ENCODE results near the gene AGAP3. TPM values are rescaled to one million over a fixed set of nuclear protein-coding genes. Genes with fewer than 3 reads are reported as not detected.

Gene AGAP3
- total RNA-seq, 1 donor from 2014 or later = 152 TPM

DNA sequence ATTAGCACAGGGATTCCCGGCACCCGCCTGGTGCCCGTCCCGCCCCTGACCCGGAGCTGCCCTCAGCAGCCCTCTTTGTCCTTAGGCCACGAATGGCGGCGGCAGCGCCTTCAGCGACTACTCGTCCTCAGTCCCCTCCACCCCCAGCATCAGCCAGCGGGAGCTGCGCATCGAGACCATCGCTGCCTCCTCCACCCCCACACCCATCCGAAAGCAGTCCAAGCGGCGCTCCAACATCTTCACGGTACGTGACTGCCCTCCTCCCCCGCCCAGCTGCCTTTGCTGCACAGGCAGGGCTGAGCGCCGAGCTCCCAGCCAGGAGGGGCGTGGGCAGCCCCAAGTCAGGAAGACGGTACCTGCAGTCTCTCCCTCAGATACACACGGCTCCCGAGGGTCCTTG lies 33.6 kb downstream of the AGAP3 start:
- intact Hi-C loops (cut with DNase I) = loop anchor here (10.0 kb wide), 1 partner anchor 85 kb away; no protein-coding TSS in a partner anchor
- ATAC-seq (no peak), DNase-seq (no peak)
- no peak for TF ChIP-seq CTCF (IDR thresholded peaks at IDR 0.05)
- H3K27me3 ChIP-seq = no peaks in the 10 kb centered on the region
- H3K36me3 ChIP-seq = peaks cover 72% of the 10 kb centered on the region
- H3K27ac ChIP-seq = no peak overlapping the region
- H3K4me1 ChIP-seq = no peaks in the 10 kb centered on the region
- H3K9me3 ChIP-seq = no peaks in the 10 kb centered on the region
- no peak overlapping the region for H3K4me3 ChIP-seq

DNA sequence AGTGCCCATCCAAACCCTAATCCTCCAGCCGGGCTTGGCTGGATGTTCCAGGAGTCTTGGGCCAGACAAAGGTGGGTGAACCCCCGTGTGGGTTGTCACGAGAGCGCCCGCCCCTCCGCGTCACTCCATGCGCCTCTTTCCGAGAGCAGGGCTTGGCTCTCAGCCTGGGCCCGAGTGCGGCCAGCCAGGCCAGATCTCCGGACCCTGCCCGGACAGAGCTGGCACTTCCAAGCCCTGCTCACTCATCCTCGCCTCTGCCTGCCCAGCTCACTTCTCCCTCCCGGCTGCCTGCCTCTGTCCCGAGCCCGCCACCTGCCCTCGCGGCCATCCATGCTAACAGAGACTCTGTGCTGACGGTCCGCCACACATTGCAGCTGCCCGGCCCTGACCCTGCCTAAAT lies 34.6 kb downstream of the AGAP3 start:
- Histone ChIP-seq H3K9me3 (no peaks in the 10 kb centered on the region), H3K27me3 (no peaks in the 10 kb centered on the region), H3K4me1 (no peaks in the 10 kb centered on the region), H3K4me3 (no peak overlapping the region), H3K36me3 (peaks cover 77% of the 10 kb centered on the region), H3K27ac (no peak overlapping the region)
- DNase-seq (no peak), ATAC-seq (no peak)
- intact Hi-C loops (cut with DNase I) = no loop called here
- no peak for TF ChIP-seq CTCF (IDR thresholded peaks at IDR 0.05)

GRCh38 chr7:151121380-151122170 lies 35.3 kb downstream of the AGAP3 start:
- TF ChIP-seq CTCF (IDR thresholded peaks at IDR 0.05) = no peak
- peaks cover 78% of the 10 kb centered on the region for H3K36me3 ChIP-seq
- H3K4me3 ChIP-seq = no peak overlapping the region
- no peaks in the 10 kb centered on the region for H3K27me3 ChIP-seq
- H3K4me1 ChIP-seq = no peaks in the 10 kb centered on the region
- DNase-seq (no peak), ATAC-seq (no peak)
- H3K9me3 ChIP-seq = no peaks in the 10 kb centered on the region
- no peak overlapping the region for H3K27ac ChIP-seq
- intact Hi-C loops (cut with DNase I) = no loop called here

GRCh38 chr7:151122276-151122675 lies 36.0 kb downstream of the AGAP3 start:
- no peak for TF ChIP-seq CTCF (IDR thresholded peaks at IDR 0.05)
- peaks cover 84% of the 10 kb centered on the region for H3K36me3 ChIP-seq
- H3K4me3 ChIP-seq = no peak overlapping the region
- DNase-seq (no peak), ATAC-seq (no peak)
- no peak overlapping the region for H3K27ac ChIP-seq
- no peaks in the 10 kb centered on the region for H3K9me3 ChIP-seq
- H3K27me3 ChIP-seq = no peaks in the 10 kb centered on the region
- intact Hi-C loops (cut with DNase I) = no loop called here
- H3K4me1 ChIP-seq = no peaks in the 10 kb centered on the region

DNA sequence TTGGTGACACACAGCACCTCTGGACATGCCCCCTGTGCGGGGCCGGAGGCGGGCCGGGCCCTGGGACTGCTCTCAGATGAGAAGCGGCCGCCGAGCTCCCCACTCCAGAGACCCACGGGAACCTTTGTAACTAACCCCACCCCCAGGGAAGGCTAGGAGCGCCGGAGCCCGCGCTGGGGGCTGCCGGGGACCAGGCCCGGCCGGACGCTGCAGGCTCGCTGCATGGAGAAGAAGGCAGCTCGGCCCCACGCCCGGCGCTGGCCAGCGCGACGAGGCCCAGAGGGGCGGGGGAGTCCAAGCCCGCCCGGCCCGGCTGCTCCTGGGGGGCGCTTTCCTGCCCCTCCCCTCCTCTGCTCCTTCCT lies 36.5 kb downstream of the AGAP3 start:
- ATAC-seq = no peak
- Histone ChIP-seq H3K4me3 (no peak overlapping the region), H3K9me3 (no peaks in the 10 kb centered on the region), H3K27ac (no peak overlapping the region), H3K36me3 (peaks cover 81% of the 10 kb centered on the region), H3K27me3 (no peaks in the 10 kb centered on the region), H3K4me1 (no peaks in the 10 kb centered on the region)
- DNase-seq = no peak
- intact Hi-C loops (cut with DNase I) = no loop called here
- TF ChIP-seq CTCF (IDR thresholded peaks at IDR 0.05) = no peak
